H9 (cell line): ENCODE data around the gene COX6B2. TPM values are rescaled to one million over a fixed set of nuclear protein-coding genes. Genes with fewer than 3 reads are reported as not detected.
A peak's percentile ranks its signal among the peaks of the same experiment; 100 is the strongest.

Experiments used
- DNase-seq: peaks from one replicate; pipeline ENCODE4 v3.0.0-alpha.2; 2017
- H2AFZ ChIP-seq: one replicate; pipeline ENCODE4 v1.6.1; 2013; ENCODE audit warnings: mild to moderate bottlenecking, low read length, control low read depth, moderate library complexity
- H2AK5ac ChIP-seq: 2 replicates; pipeline ENCODE4 v1.6.1; 2013; ENCODE audit warnings: low read length, control low read depth, mixed read lengths; ENCODE audit not compliant: insufficient read length
- H2BK120ac ChIP-seq: one replicate; pipeline ENCODE4 v1.6.1; 2013; ENCODE audit warnings: low read depth, mild to moderate bottlenecking, low read length, control low read depth, inconsistent platforms; ENCODE audit not compliant: poor library complexity, severe bottlenecking
- H2BK12ac ChIP-seq: 2 replicates; pipeline ENCODE4 v1.6.1; 2013; ENCODE audit warnings: low read length, control low read depth, mixed read lengths, low read depth; ENCODE audit not compliant: insufficient read length
- H2BK15ac ChIP-seq: 2 replicates; pipeline ENCODE4 v1.6.1; 2013; ENCODE audit warnings: low read depth, low read length, control low read depth
- H2BK20ac ChIP-seq: one replicate; pipeline ENCODE4 v1.6.1; 2013; ENCODE audit warnings: low read depth, mild to moderate bottlenecking, low read length, control low read depth, inconsistent platforms; ENCODE audit not compliant: poor library complexity, severe bottlenecking
- H2BK5ac ChIP-seq: 2 replicates; pipeline ENCODE4 v1.6.1; 2013; ENCODE audit warnings: low read length, control low read depth, mixed read lengths; ENCODE audit not compliant: insufficient read length
- H3K14ac ChIP-seq: 2 replicates; pipeline ENCODE4 v1.6.1; 2013; ENCODE audit warnings: low read length, control low read depth; ENCODE audit not compliant: insufficient read depth
- H3K18ac ChIP-seq: 2 replicates; pipeline ENCODE4 v1.6.1; 2013; ENCODE audit warnings: low read depth, mild to moderate bottlenecking, mixed read lengths, low read length, control low read depth; ENCODE audit not compliant: insufficient read length
- H3K23ac ChIP-seq: 2 replicates; pipeline ENCODE4 v1.6.1; 2013; ENCODE audit warnings: low read length, control low read depth, mixed read lengths, low read depth; ENCODE audit not compliant: insufficient read length
- H3K23me2 ChIP-seq: 2 replicates; pipeline ENCODE4 v1.6.1; 2013; ENCODE audit warnings: low read depth, mild to moderate bottlenecking, mixed read lengths, low read length, control low read depth; ENCODE audit not compliant: insufficient read length, poor library complexity, severe bottlenecking
- H3K27ac ChIP-seq: 2 replicates; pipeline ENCODE4 v1.5.1; 2013; ENCODE audit warnings: low read length, control low read depth, mixed read lengths, low read depth; ENCODE audit not compliant: insufficient read length
- H3K27me3 ChIP-seq: 2 replicates; pipeline ENCODE4 v1.6.1; 2013; ENCODE audit warnings: low read length, control low read depth, inconsistent platforms; ENCODE audit not compliant: insufficient read depth
- H3K4ac ChIP-seq: 2 replicates; pipeline ENCODE4 v1.6.1; 2013; ENCODE audit warnings: low read depth, mild to moderate bottlenecking, control low read depth, inconsistent platforms, low read length, moderate library complexity
- H3K4me1 ChIP-seq: 2 replicates; pipeline ENCODE4 v1.6.1; 2013; ENCODE audit warnings: low read length, control low read depth, inconsistent platforms; ENCODE audit not compliant: insufficient read depth
- H3K4me2 ChIP-seq: 2 replicates; pipeline ENCODE4 v1.6.1; 2013; ENCODE audit warnings: low read length, control low read depth, mixed read lengths; ENCODE audit not compliant: insufficient read length, insufficient read depth
- H3K56ac ChIP-seq: 2 replicates; pipeline ENCODE4 v1.6.1; 2013; ENCODE audit warnings: low read depth, mild to moderate bottlenecking, mixed read lengths, low read length, control low read depth; ENCODE audit not compliant: insufficient read length
- H3K79me1 ChIP-seq: 2 replicates; pipeline ENCODE4 v1.6.1; 2013; ENCODE audit warnings: low read depth, mild to moderate bottlenecking, moderate library complexity, low read length, control low read depth, inconsistent platforms; ENCODE audit not compliant: insufficient read depth, poor library complexity, severe bottlenecking
- H3K79me2 ChIP-seq: 2 replicates; pipeline ENCODE4 v1.6.1; 2013; ENCODE audit warnings: low read length, control low read depth, inconsistent platforms; ENCODE audit not compliant: insufficient read depth
- H3K9ac ChIP-seq: 2 replicates; pipeline ENCODE4 v1.6.1; 2013; ENCODE audit warnings: low read length, control low read depth, mixed read lengths; ENCODE audit not compliant: insufficient read length; ENCODE audit errors: extremely low read depth
- H3K9me3 ChIP-seq: one replicate; pipeline ENCODE4 v1.6.1; 2013; ENCODE audit warnings: low read depth, low read length, inconsistent platforms; ENCODE audit not compliant: control insufficient read depth
- H3T11ph ChIP-seq: one replicate; pipeline ENCODE4 v1.6.1; 2013; ENCODE audit warnings: mild to moderate bottlenecking, low read length, control low read depth, inconsistent platforms
- H4K20me1 ChIP-seq: one replicate; pipeline ENCODE4 v1.6.1; 2013; ENCODE audit not compliant: control insufficient read depth, insufficient read length, insufficient read depth
- H4K5ac ChIP-seq: 2 replicates; pipeline ENCODE4 v1.6.1; 2013; ENCODE audit warnings: low read depth, mild to moderate bottlenecking, mixed read lengths, low read length, control low read depth; ENCODE audit not compliant: insufficient read length
- H4K8ac ChIP-seq: replicated peaks from 2 replicates; pipeline ENCODE4 v1.6.1; 2013; ENCODE audit warnings: low read length, control low read depth, mixed read lengths, low read depth; ENCODE audit not compliant: insufficient read length
- H4K91ac ChIP-seq: 2 replicates; pipeline ENCODE4 v1.6.1; 2013; ENCODE audit warnings: low read depth, mild to moderate bottlenecking, moderate library complexity, mixed read lengths, low read length, control low read depth; ENCODE audit not compliant: insufficient read length
- H3K27ac Mint-ChIP-seq, 3 experiments: 2 replicates in 2 of 3; 3 replicates in 1 of 3; pipeline ENCODE4 v1.8.0; 2020 to 2021; ENCODE audit warnings: mixed read lengths in 3 of 3, mild to moderate bottlenecking in 1 of 3, moderate library complexity in 1 of 3
- H3K27me3 Mint-ChIP-seq: 2 replicates; pipeline ENCODE4 v1.8.0; 2021; ENCODE audit warnings: low read depth, mild to moderate bottlenecking, moderate library complexity, mixed read lengths
- H3K36me3 Mint-ChIP-seq, 3 experiments: 2 replicates in 2 of 3; 3 replicates in 1 of 3; pipeline ENCODE4 v1.8.0; 2020 to 2021; ENCODE audit warnings: low read depth in 3 of 3, mixed read lengths in 3 of 3; ENCODE audit not compliant: insufficient read depth in 1 of 3
- H3K4me1 Mint-ChIP-seq, 2 experiments: 2 replicates each; pipeline ENCODE4 v1.8.0; 2020; ENCODE audit warnings: mixed read lengths in 2 of 2
- H3K4me3 Mint-ChIP-seq, 2 experiments: 2 replicates in 1 of 2; 3 replicates in 1 of 2; pipeline ENCODE4 v1.8.0; 2020 to 2021; ENCODE audit warnings: mild to moderate bottlenecking in 2 of 2, mixed read lengths in 2 of 2, moderate library complexity in 1 of 2
- H3K9me3 Mint-ChIP-seq, 2 experiments: 2 replicates in 1 of 2; 3 replicates in 1 of 2; pipeline ENCODE4 v1.8.0; 2020; ENCODE audit warnings: mild to moderate bottlenecking in 2 of 2, mixed read lengths in 2 of 2, moderate library complexity in 1 of 2
- CTCF ChIP-seq: fragments of 200-600 bp; sonication (generic); conservative IDR thresholded peaks from 3 replicates; pipeline ENCODE4 v1.8.0; 2021; ENCODE audit warnings: antibody characterized with exemption, mild to moderate bottlenecking
- WGBS: extraction: QIAGEN DNeasy Blood & Tissue Kit; methylation state at CpG from one replicate; pipeline ENCODE4 v1.1.7; 2013; ENCODE audit warnings: missing lambda C conversion rate, low lambda C conversion rate, mixed read lengths; ENCODE audit not compliant: insufficient read length; ENCODE audit errors: extremely low coverage; 5-methylcytosine and 5-hydroxymethylcytosine counted together
- total RNA-seq: library from RNA; stranded (reverse); gene quantifications from 2 replicates; pipeline ENCODE4 v1.2.1, GENCODE V29; 2021

The COX6B2 gene
- total RNA-seq, 1 experiment from 2014 or later: 4.0 TPM

- H3K23ac ChIP-seq: no peak overlapping the region
- H3K4ac ChIP-seq: no peak overlapping the region
- no peaks in the 10 kb centered on the region for H3K9me3 ChIP-seq
- no peak overlapping the region for H3K14ac ChIP-seq
- H4K91ac ChIP-seq: no peak overlapping the region
- H4K5ac ChIP-seq: no peak overlapping the region
- H3K9ac ChIP-seq: no peak overlapping the region
- H3K18ac ChIP-seq: no peak overlapping the region
- no peaks in the 10 kb centered on the region; the same call in 1 of the 2 replicates for H3K27me3 Mint-ChIP-seq
- H2BK12ac ChIP-seq: no peak overlapping the region
- no peak overlapping the region for H3K27ac ChIP-seq
- H3T11ph ChIP-seq: no peak overlapping the region
- no peak overlapping the region for H3K4me2 ChIP-seq
- no peaks in the 10 kb centered on the region; the same call in 1 of the 2 replicates for H3K4me1 ChIP-seq
- H2BK5ac ChIP-seq: no peak overlapping the region
- no peak overlapping the region for H2AK5ac ChIP-seq
- H2BK20ac ChIP-seq: no peak overlapping the region
- H2BK120ac ChIP-seq: no peak overlapping the region
- peaks cover 31 to 63% (median 60%) of the 10 kb centered on the region in 3 experiments; a peak in 6 of 7 replicates for H3K36me3 Mint-ChIP-seq
- peak overlapping the region in 1 of 3 experiments; percentile 9; a peak in 1 of 7 replicates for H3K27ac Mint-ChIP-seq
- no peaks in the 10 kb centered on the region for H4K20me1 ChIP-seq
- H3K56ac ChIP-seq: no peak overlapping the region
- H2AFZ ChIP-seq: no peak overlapping the region
- TF ChIP-seq CTCF: no peak
- H3K4me1 Mint-ChIP-seq: peaks cover 13 to 23% of the 10 kb centered on the region in 2 experiments
- WGBS: no CpG with 5 or more reads among the region's 10 CpGs
- H2BK15ac ChIP-seq: no peak overlapping the region
- DNase-seq: no peak
- H3K79me1 ChIP-seq: no peaks in the 10 kb centered on the region
- no peaks in the 10 kb centered on the region for H3K9me3 Mint-ChIP-seq
- H4K8ac ChIP-seq: no peak overlapping the region
- H3K4me3 Mint-ChIP-seq: no peak overlapping the region
- no peaks in the 10 kb centered on the region for H3K23me2 ChIP-seq
- no peaks in the 10 kb centered on the region for H3K27me3 ChIP-seq
- no peaks in the 10 kb centered on the region for H3K79me2 ChIP-seq
Observed at GRCh38 chr19:55299991-55300390, 54.5 kb downstream of the COX6B2 start.

Other genes starting within 250 kb of the COX6B2 start
- 79.9 and 87.7 TPM in 2 replicates for gene PPP1R12C, start 237.1 kb downstream of the COX6B2 start, total RNA-seq
- gene TNNT1, start 205.5 kb downstream of the COX6B2 start, total RNA-seq: 124 and 127 TPM in 2 replicates
- gene TNNI3, start 197.0 kb downstream of the COX6B2 start, total RNA-seq: 36.9 and 41.0 TPM in 2 replicates
- 3.0 and 4.6 TPM in 2 replicates for gene DNAAF3, start 188.1 kb downstream of the COX6B2 start, total RNA-seq
- 3.0 and 4.5 TPM in 2 replicates for gene SYT5, start 174.4 kb downstream of the COX6B2 start, total RNA-seq
- 0.24 and 0.33 TPM in 2 replicates for gene PTPRH, start 145.2 kb downstream of the COX6B2 start, total RNA-seq
- 3.6 and 4.5 TPM in 2 replicates for gene TMEM86B, start 126.0 kb downstream of the COX6B2 start, total RNA-seq
- gene PPP6R1, start 95.7 kb downstream of the COX6B2 start, total RNA-seq: 76.2 and 79.7 TPM in 2 replicates
- 47.4 and 50.7 TPM in 2 replicates for gene HSPBP1, start 74.6 kb downstream of the COX6B2 start, total RNA-seq
- gene BRSK1, start 70.7 kb downstream of the COX6B2 start, total RNA-seq: 43.5 and 47.0 TPM in 2 replicates
- gene TMEM150B, start 29.4 kb downstream of the COX6B2 start, total RNA-seq: 0.63 TPM in 1 of 2 replicates, not detected in the other
- gene KMT5C, start 14.8 kb downstream of the COX6B2 start, total RNA-seq: 53.7 and 54.5 TPM in 2 replicates
- gene GARIN5B, start 8.5 kb upstream of the COX6B2 start, total RNA-seq: 0.13 and 0.15 TPM in 2 replicates
- gene IL11, start 15.7 kb upstream of the COX6B2 start, total RNA-seq: 3.8 and 3.9 TPM in 2 replicates
- 1.5 and 1.6 TPM in 2 replicates for gene TMEM190, start 22.1 kb upstream of the COX6B2 start, total RNA-seq
- 3.8 and 4.8 TPM in 2 replicates for gene TMEM238, start 29.6 kb upstream of the COX6B2 start, total RNA-seq
- gene RPL28, start 31.2 kb upstream of the COX6B2 start, total RNA-seq: 2,076 and 2,130 TPM in 2 replicates
- 391 and 393 TPM in 2 replicates for gene UBE2S, start 53.1 kb upstream of the COX6B2 start, total RNA-seq
- 0.31 TPM in 2 replicates for gene SHISA7, start 88.6 kb upstream of the COX6B2 start, total RNA-seq
- gene ISOC2, start 106.9 kb upstream of the COX6B2 start, total RNA-seq: 68.2 and 72.2 TPM in 2 replicates
- gene C19orf85, start 110.0 kb upstream of the COX6B2 start, total RNA-seq: 1.2 and 2.1 TPM in 2 replicates
- 16.5 and 16.6 TPM in 2 replicates for gene ZNF628, start 121.9 kb upstream of the COX6B2 start, total RNA-seq
- gene NAT14, start 130.5 kb upstream of the COX6B2 start, total RNA-seq: 48.7 and 51.2 TPM in 2 replicates
- 2.5 and 3.2 TPM in 2 replicates for gene SSC5D, start 133.7 kb upstream of the COX6B2 start, total RNA-seq
- gene SBK2, start 182.4 kb upstream of the COX6B2 start, total RNA-seq: 2.5 and 2.8 TPM in 2 replicates
- 0.48 and 0.70 TPM in 2 replicates for gene SBK3, start 190.8 kb upstream of the COX6B2 start, total RNA-seq
- gene ZNF579, start 226.1 kb upstream of the COX6B2 start, total RNA-seq: 19.9 and 21.5 TPM in 2 replicates
- gene FIZ1, start 244.8 kb upstream of the COX6B2 start, total RNA-seq: 21.5 and 25.2 TPM in 2 replicates
- 2.9 and 3.0 TPM in 2 replicates for gene ZNF524, start 245.6 kb upstream of the COX6B2 start, total RNA-seq